ENCODE results near the gene MISP. TPM values are rescaled to one million over a fixed set of nuclear protein-coding genes. Genes with fewer than 3 reads are reported as not detected.

The MISP gene
- total RNA-seq, 1 donor from 2014 or later = 5.8 TPM

DNA sequence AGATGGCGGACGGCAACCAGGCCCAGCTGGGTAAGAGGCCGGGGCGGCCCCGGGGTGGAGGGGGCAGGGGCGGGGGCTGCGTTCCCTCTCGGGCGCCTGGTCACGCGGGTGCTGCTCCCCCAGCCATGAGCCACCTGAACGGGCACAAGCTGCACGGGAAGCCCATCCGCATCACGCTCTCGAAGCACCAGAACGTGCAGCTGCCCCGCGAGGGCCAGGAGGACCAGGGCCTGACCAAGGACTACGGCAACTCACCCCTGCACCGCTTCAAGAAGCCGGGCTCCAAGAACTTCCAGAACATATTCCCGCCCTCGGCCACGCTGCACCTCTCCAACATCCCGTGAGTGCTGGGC, 57.5 kb downstream of the MISP start:
- no peak for DNase-seq (ENCODE audit: low spot score)

DNA sequence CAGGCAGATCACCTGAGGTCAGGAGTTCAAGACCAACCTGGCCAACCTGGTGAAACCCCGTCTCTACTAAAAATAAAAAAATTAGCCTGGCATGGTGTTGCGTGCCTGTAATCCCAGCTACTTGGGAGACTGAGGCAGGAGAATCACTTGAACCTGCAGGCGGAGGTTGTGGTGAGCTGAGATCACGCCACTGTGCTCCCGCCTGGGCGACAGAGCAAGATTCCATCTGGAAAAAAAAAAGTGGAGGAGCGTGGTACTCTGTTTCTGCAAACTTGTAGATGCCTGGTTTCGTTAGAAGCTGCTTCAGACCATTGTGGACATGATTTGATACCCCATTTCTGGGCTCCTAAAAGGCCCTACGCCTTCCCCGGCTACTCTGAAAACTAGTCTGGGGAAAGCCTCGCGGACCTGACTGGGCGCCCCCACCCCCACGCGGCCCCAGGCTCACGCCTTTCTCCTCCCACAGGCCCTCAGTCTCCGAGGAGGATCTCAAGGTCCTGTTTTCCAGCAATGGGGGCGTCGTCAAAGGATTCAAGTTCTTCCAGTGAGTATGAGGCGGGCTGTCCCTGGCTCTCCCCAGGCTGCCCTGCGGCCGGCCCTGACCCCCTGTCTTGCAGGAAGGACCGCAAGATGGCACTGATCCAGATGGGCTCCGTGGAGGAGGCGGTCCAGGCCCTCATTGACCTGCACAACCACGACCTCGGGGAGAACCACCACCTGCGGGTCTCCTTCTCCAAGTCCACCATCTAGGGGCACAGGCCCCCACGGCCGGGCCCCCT, 59.4 kb downstream of the MISP start:
- no peak for DNase-seq (ENCODE audit: low spot score)

DNA sequence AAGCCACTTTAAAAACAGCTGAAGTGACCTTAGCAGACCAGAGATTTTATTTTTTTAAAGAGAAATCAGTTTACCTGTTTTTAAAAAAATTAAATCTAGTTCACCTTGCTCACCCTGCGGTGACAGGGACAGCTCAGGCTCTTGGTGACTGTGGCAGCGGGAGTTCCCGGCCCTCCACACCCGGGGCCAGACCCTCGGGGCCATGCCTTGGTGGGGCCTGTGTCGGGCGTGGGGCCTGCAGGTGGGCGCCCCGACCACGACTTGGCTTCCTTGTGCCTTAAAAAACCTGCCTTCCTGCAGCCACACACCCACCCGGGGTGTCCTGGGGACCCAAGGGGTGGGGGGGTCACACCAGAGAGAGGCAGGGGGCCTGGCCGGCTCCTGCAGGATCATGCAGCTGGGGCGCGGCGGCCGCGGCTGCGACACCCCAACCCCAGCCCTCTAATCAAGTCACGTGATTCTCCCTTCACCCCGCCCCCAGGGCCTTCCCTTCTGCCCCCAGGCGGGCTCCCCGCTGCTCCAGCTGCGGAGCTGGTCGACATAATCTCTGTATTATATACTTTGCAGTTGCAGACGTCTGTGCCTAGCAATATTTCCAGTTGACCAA, 60.1 kb downstream of the MISP start:
- no peak for DNase-seq (ENCODE audit: low spot score)

DNA sequence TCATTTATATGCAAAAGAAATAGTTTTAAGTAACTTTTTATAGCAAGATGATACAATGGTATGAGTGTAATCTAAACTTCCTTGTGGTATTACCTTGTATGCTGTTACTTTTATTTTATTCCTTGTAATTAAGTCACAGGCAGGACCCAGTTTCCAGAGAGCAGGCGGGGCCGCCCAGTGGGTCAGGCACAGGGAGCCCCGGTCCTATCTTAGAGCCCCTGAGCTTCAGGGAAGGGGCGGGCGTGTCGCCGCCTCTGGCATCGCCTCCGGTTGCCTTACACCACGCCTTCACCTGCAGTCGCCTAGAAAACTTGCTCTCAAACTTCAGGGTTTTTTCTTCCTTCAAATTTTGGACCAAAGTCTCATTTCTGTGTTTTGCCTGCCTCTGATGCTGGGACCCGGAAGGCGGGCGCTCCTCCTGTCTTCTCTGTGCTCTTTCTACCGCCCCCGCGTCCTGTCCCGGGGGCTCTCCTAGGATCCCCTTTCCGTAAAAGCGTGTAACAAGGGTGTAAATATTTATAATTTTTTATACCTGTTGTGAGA, 60.7 kb downstream of the MISP start:
- DNase-seq (ENCODE audit: low spot score) = no peak

DNA sequence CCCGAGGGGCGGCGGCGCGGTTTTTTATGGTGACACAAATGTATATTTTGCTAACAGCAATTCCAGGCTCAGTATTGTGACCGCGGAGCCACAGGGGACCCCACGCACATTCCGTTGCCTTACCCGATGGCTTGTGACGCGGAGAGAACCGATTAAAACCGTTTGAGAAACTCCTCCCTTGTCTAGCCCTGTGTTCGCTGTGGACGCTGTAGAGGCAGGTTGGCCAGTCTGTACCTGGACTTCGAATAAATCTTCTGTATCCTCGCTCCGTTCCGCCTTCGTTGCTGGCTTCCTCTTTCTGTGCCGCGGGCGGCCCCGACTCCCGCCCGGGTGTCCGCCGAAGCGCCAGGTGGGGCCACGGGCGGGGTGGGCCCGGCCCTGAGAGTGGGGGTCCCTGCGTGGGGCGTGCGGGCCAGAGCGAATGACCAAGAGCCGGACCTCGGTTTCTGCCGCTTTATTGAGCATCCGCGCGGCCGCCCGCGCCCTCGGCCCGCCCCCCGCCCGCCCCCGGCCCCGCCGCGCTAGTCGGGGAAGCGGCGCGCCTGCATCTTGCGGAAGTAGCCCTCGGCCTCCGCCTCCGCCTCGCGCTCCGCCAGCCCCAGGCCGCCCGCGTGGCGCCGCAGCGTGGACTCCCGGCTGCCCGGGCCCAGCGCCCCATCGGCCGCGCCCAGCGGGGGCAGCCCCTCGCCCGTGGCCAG, 61.3 kb downstream of the MISP start:
- no peak for DNase-seq (ENCODE audit: low spot score)

DNA sequence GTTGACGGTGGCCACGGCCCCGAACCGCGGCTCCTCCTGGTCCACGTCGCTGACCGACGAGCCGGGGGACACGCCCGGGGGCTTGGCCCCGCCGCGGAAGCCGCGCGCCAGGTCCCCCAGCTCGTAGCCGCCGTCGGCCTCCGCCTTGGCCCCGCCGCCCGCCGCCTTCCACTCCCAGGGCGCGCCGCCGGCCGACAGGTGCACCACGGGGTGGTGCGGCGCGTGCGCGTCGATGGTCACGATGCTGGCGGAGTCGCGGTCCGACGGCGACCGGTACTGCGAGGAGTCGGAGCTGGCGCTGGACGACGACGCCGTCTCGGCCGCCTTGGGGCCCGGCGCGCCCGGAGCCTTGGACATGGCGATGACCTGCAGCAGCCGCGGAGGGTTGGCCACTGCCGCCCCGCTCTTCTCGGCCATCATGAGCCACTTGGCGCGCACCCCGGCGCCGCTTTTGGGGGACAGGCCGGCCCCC, 61.9 kb downstream of the MISP start:
- DNase-seq (ENCODE audit: low spot score) = no peak

DNA sequence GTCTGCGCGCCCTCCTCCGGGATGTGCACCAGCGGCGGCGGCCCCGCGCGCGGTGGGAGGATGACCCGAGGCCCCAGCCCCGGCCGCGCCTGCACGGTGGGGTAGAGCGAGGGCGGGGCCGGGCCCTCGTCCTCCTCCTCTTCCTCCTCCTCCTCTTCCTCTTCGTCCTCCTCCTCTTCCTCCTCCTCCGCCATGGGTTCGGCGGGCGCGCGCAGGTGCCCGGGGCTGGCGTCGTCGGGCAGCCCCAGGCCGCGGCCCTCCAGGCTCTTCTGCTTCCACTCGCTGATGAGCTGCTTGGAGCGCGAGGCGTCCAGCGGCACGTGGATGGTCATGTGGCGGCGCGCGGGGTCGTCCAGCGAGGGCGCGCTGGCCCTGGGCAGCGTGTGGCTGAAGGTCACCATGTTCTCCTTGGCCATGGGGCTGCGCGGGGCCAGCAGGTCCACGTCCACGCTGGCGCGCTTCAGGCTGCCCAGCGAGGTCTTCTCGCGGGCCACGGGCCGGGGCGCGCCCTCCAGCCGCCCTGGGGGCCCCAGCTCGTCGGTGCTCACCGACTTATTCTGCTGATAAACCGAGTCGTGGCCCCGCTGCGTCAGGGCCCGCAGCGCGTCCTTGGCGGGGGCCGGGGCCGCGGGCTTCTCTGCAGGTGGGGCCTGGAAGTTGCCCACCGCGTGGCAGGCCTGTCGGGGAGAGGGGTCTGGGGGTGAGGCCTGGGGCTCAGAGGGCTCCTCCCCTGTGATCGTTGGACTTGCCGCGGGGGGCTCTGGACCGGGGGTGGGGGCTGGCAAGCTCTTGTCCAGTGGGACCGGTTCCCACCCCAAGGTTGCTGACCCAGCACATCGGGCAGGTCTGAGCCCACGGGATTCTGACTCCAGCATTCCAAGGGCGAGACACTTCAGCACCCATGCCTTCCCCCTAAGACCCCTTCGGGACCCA, 62.6 kb downstream of the MISP start:
- no peak for DNase-seq (ENCODE audit: low spot score)

Other genes with a start within 250 kb of the MISP start
- 30.1 TPM for gene TPGS1, start 243.6 kb upstream of the MISP start, total RNA-seq (ENCODE audit: insufficient read depth, low replicate concordance)
- gene CDC34, start 219.4 kb upstream of the MISP start, total RNA-seq (ENCODE audit: insufficient read depth, low replicate concordance) = 74.9 TPM
- gene GZMM, start 207.1 kb upstream of the MISP start, total RNA-seq (ENCODE audit: insufficient read depth, low replicate concordance) = not detected
- 234 TPM for gene BSG, start 178.5 kb upstream of the MISP start, total RNA-seq (ENCODE audit: insufficient read depth, low replicate concordance)
- 2.4 TPM for gene HCN2, start 161.2 kb upstream of the MISP start, total RNA-seq (ENCODE audit: insufficient read depth, low replicate concordance)
- gene POLRMT, start 117.6 kb upstream of the MISP start, total RNA-seq (ENCODE audit: insufficient read depth, low replicate concordance) = 11.8 TPM
- gene FGF22, start 111.2 kb upstream of the MISP start, total RNA-seq (ENCODE audit: insufficient read depth, low replicate concordance) = 0.24 TPM
- gene RNF126, start 87.9 kb upstream of the MISP start, total RNA-seq (ENCODE audit: insufficient read depth, low replicate concordance) = 1.7 TPM
- gene FSTL3, start 74.7 kb upstream of the MISP start, total RNA-seq (ENCODE audit: insufficient read depth, low replicate concordance) = 326 TPM
- not detected for gene PRSS57, start 55.7 kb upstream of the MISP start, total RNA-seq (ENCODE audit: insufficient read depth, low replicate concordance)
- 30.6 TPM for gene PALM, start 42.2 kb upstream of the MISP start, total RNA-seq (ENCODE audit: insufficient read depth, low replicate concordance)
- gene PTBP1, start 46.3 kb downstream of the MISP start, total RNA-seq (ENCODE audit: insufficient read depth, low replicate concordance) = 82.8 TPM
- not detected for gene PLPPR3, start 70.8 kb downstream of the MISP start, total RNA-seq (ENCODE audit: insufficient read depth, low replicate concordance)
- gene AZU1, start 76.7 kb downstream of the MISP start, total RNA-seq (ENCODE audit: insufficient read depth, low replicate concordance) = not detected
- gene PRTN3, start 89.9 kb downstream of the MISP start, total RNA-seq (ENCODE audit: insufficient read depth, low replicate concordance) = not detected
- gene ELANE, start 101.2 kb downstream of the MISP start, total RNA-seq (ENCODE audit: insufficient read depth, low replicate concordance) = not detected
- gene CFD, start 108.6 kb downstream of the MISP start, total RNA-seq (ENCODE audit: insufficient read depth, low replicate concordance) = 35.2 TPM
- gene MED16, start 142.1 kb downstream of the MISP start, total RNA-seq (ENCODE audit: insufficient read depth, low replicate concordance) = 36.1 TPM
- not detected for gene RNU6-9, start 142.4 kb downstream of the MISP start, total RNA-seq (ENCODE audit: insufficient read depth, low replicate concordance)
- gene R3HDM4, start 162.1 kb downstream of the MISP start, total RNA-seq (ENCODE audit: insufficient read depth, low replicate concordance) = 44.3 TPM
- not detected for gene KISS1R, start 166.2 kb downstream of the MISP start, total RNA-seq (ENCODE audit: insufficient read depth, low replicate concordance)
- 37.1 TPM for gene ARID3A, start 174.9 kb downstream of the MISP start, total RNA-seq (ENCODE audit: insufficient read depth, low replicate concordance)
- 67.9 TPM for gene WDR18, start 233.2 kb downstream of the MISP start, total RNA-seq (ENCODE audit: insufficient read depth, low replicate concordance)
- not detected for gene GRIN3B, start 249.3 kb downstream of the MISP start, total RNA-seq (ENCODE audit: insufficient read depth, low replicate concordance)

All from umbilical cord (tissue), 2 donors.